ENCODE results near the gene FOXN3.

- TF ChIP-seq CTCF (IDR thresholded peaks at IDR 0.05 in 4 of 5, conservative IDR thresholded peaks at IDR 0.05 in 1 of 5) (no peak), POLR2A (IDR thresholded peaks at IDR 0.05) (no peak)
Measured at GRCh38 chr14:89179891-89180404, 237.1 kb downstream of the FOXN3 start.

Data from gastrocnemius medialis (tissue), 4 donors.